HL-60 (cell line): Measurements from ENCODE around the gene CD82.

Source experiments
- CTCF ChIP-seq: IDR thresholded peaks from one replicate; pipeline ENCODE4 v1.5.1; 2011; ENCODE audit warnings: low read length, control low read depth, inconsistent platforms; ENCODE audit not compliant: insufficient read depth
- GABPA ChIP-seq: IDR thresholded peaks from 2 replicates; pipeline ENCODE4 v1.6.1; 2012; ENCODE audit warnings: low read depth
- POLR2AphosphoS5 ChIP-seq: IDR thresholded peaks from 2 replicates; pipeline ENCODE4 v1.6.1; 2012; ENCODE audit warnings: low read depth
- SPI1 ChIP-seq: IDR thresholded peaks from 2 replicates; pipeline ENCODE4 v1.6.1; 2012; ENCODE audit warnings: low read depth, mild to moderate bottlenecking, borderline replicate concordance

DNA sequence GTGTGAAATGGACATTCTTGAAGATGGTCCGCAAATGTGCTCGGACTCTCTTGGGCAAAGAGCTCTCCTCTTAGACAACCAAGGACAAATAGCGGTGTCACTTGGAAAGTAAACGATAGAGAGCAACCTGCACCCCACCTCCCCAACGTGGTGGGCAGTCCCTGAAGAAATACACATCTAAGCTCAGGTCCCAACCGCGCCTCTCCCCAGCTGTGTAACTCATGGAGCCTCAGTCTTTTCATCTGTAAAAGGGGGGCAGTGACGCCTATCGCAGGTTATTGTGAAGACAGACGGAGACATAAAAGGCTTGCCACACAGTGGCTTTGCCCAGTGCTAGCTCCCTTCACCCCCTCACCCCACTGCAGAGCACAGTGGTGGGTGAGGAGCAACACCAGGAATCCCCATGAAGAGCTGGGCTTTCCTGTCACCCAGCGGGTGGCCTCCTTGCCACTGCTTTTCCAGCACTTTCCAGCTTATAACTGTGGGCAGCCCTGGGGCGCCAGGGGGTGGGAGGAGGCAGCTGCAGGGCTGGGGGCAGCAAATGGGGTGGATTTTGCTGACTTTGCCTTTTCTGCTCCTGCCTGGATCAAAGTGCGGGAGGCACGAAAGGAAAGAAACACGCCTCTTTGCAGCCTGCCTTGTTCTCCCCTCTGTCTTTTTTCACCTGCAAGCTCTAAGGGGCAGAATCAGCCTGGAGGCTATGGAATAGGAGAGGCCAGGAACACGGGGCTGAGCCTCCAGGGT is 87.6 kb downstream of the CD82 start:
- TF ChIP-seq CTCF (no peak), POLR2AphosphoS5 (no peak), SPI1 (no peak), GABPA (no peak)
